Stimulated activated CD4-positive, alpha-beta T cell treated with anti-CD3 and anti-CD28 coated beads, Interleukin-4, amount 100 ng/mL, for 4 hours (primary cell): Measurements from ENCODE around the gene RAP1A.
"Not testable (repeated sequence)": the region's sequence is repeated elsewhere in the genome, so short reads cannot be mapped to it uniquely, and the experiment has no call there.

Source experiments
- DNase-seq, 2 experiments: peaks; one replicate each; pipeline ENCODE4 v3.0.0-alpha.2; 2020

RAP1A gene

DNA sequence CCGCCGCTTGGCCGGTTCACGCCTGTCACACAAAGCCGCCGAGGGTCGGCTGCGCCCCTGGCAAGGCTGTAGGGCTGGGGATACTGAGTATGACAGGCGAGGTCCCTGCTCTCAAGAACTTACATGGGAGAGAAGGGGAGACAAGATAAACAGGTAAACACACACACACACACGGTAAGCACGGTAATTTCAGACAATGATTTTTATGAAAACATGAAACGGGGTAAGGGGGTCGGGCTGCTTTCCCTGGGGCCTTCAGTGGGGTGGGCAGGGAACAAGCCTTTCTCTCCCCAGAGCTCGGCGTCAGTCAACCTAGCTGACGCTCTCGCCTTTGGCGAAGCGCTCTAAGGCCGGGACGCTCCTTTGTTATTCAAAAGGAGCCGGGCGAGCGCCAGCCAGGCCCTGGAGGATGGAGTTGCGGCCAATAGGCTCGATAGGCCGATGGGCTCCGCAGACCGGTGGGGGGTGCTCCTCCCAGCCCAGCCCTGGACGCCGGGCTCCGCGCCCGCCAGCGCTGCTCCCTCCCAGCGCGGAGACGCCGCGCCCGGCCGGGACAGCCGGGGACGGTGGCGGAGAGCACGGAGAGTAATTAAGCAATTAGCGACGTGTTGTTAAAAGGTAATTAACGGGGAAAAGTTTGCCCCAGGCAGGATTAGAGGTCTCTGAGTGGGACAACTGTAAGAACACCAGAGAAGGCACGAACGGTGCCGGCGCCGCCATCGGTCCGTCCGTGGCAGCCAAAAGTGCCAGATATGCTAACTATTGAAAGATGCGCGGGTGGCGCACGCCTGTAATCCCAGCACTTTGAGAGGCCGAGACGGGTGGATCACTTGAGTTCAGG is 120.6 kb downstream of the RAP1A start:
- peak; percentile 3 to 8 for DNase-seq

DNA sequence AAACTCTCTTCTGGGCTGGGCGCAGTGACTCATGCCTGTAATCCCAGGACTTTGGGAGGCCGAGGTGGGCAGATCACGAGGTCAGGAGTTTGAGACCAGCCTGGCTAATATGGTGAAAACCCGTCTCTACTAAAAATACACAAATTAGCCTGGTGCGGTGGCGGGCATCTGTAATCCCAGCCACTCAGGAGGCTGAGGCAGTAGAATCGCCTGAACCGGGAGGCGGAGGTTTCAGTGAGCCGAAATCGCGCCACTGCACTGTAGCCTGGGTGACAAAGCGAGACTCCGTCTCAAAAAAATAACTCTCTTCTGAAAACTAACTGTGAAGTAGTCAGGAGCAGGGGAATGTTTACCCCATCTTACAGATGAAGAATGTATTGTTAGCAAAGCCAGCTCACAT is 122.7 kb downstream of the RAP1A start:
- not testable (repeated sequence) for DNase-seq

DNA sequence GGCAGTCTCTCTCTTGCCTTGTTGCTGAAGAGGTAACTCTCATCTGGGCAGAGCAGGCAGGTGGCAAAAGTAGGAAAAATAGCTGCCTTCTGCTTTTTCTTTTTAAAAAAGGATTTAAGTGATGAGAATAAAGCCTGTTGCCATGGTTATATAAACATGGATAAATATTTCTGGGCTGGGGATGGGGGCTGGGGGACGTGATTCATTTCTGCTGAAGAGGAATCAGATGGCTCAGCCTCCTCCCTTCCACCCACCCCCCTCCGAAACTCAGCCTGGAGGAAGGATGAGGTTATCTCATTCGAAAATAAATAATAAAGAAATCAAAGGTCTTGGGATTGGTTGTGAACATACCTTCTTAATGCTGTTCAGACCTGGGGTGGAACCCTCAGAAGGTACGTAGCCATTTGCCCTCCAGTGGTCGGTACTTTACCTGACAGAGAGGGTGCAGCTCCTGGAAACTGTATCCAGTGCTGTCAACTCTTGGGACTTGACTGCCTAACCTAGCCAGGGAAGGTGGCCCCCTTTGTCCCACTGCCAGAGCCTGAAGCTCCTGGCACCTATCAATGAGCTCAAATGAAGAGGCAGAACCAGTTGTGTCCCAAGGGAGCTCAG is 123.5 kb downstream of the RAP1A start:
- DNase-seq = no peak

DNA sequence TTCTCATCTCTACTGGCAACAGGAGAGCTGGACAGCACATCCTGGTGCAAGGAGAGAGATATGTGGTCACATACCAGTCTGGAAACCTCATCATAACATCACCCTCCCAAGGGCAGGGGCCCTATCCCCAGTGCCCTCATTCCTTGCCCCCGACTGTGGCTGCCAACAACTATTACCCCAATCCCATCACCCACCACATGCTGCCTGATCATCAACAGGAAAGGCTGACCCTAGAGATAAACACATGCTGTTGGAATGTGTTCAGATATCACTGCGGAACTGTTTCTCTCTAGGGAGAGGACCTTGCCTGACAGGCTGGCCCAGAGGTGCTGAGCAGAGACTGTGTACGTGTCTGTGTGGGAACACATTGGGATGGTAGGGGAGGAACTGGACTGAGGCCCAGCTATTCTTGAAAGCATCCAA is 124.1 kb downstream of the RAP1A start:
- DNase-seq = no peak

DNA sequence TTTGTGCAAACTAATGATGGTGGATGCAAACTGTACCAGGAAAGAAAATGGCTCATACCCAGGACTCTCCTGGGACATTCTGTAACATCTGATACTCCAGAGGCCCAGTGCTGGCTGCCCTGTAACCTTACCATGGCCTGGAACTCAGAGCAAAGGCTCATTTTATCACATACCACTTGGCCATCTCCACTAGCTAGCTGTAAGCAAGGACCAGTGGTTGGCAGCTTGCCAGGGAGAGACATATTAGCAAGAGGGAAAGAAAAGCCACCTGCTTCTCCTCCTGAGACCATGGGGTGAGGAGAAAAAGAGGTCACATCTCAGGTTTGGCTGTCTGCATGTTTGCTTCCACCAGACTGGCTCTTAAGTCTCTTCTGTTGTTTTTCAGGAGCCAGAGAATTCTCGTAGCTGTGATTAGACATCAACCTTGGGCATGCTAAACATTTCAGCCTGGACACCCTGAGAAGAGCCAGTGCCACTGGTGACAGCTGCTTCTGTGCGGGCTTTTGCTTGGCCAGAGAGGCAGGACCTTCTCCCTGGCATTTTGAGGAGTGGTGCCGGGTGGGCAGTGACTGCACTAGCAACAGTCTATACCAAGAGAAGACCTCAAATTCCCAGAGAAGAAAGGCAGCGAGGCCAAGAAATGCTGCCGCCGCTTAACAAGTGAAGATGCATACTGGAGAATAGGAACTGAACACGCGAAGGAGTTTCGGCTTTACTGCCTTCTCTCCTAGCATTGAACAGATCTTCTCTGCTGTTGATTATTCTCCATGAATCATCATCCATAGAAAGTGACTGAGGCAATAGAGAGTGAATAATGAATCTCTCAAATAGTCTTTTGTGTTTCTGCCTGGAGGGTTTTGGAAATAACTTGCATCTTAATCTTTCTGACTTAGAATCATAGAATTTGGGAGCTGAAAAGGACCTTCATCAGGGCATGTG is 126.4 kb downstream of the RAP1A start:
- DNase-seq = no peak

DNA sequence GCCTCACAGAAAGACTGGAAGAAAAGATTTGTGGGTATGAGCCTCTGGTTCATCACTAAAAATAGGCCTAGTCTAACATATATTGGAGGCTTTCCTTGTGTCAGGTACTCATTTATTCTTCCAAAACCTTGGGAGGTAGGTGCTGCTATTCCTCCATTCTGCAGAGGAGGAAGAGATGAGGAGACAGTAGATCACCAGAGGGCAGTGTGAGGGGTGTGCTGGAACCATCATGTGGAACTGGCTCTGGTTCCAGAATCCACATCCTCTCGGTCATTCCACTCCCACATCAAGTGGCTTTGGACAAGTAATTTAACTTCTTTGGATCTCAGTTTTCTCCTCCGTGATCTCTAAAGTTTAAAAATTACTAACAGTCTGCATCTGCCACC is 127.0 kb downstream of the RAP1A start:
- no peak for DNase-seq

DNA sequence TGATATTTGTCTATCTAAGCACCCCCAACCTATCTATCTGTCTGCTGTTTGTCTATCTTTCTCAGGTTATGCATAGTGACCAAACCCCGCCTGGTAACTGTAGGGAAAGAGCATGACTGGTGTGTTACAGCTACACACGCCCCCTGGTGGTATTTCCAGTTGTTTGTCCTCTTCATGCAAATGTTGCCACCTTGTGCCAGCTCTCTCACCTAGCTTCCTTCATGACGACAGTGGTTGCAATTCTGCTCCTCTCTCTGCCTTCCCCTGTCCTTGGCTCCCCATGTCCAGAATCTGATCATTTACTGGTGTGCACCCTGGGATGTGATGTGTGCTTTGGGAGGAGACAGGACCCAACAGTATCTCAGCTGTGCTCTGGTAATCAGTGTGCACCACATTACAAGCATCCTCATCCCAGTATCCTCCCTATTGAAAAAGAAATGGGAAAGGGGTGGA is 127.7 kb downstream of the RAP1A start:
- DNase-seq = peak; percentile 45 to 51

DNA sequence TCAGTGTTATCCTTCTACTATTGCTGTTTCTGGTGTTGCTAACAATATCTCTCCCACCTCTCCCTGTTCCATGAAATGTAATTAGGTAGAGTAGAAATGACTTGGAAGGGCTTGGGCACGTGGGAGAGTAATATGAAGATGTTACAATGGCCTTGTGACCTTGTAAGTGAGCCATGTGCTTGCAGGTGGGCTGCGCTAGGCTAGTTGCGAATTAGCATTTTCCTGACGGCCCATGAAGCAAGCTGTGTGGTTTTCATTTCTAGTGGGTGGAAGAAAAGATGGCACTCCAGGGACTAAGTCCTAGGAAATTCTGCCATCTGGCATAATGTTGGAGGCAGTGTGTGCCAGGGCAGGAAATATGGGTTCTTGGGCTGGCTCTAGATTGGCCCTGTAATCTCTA is 128.4 kb downstream of the RAP1A start:
- DNase-seq = no peak

DNA sequence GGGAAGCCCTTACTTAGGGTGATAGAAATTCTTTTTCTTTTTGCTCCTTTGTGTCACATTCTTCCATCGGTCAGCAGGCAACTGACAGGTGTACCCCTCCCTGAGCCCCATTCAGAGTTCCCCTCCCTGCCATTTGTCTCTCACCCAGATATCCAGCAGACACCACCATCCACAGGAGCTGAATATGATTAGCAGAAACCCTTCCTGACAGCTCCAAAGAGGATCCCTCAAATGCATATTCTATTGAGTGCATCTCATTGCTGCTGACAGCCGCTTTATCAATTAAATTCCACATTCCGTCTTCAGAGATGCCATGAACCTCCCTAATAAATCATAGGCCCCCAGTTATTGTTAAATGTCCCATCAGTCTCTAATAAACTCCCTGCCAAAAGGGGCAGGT is 130.0 kb downstream of the RAP1A start:
- no peak for DNase-seq

DNA sequence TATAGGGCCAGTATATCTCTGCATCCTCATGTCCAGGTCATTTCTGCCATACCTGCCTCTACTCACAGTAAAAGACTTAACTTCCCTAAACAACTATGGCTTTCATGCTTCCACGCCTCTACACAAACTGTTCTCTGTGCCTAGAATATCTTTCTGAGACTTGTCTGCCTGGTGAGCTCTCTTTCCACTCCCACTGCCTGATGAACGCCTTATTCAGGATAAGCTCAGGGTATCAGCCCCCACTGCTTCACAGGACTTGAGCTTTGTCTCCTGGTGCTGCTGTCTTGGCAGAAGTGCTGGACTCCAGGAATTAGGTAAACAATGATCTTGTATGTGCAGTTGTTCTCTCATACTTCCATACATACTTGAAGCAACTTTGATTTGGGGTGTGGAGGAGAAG is 131.3 kb downstream of the RAP1A start:
- no peak for DNase-seq

DNA sequence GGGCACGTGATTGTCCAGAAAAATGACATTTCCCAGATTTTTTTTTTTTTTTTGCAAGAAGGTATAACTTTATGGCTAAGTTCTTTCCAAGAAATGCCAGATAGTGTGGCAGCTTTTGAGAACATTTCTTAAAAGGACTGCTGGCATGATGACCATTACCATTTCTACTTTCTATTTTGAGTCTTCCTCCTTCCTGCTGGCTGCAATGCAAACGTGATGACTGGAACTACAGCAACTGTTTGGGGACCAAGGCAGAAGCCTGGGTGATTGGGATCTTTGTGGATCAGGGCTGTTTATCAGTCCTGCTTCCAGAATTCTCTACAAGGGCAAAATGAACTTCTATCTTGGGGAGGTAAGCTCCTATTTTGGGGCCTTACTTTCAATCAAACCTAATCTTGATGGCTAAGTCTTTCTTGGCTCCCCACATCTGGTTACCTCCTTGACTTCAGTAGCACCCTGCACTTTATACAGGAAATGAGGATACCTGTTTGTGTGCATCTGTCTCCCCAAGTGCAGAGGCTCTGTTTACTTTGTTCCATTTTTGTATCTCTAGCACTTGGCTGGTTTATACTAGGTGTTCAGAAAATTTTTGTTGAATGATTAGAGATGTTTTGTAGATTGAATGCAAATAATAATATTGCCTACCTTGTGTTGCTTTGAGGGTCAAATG is 132.5 kb downstream of the RAP1A start:
- no peak for DNase-seq

DNA sequence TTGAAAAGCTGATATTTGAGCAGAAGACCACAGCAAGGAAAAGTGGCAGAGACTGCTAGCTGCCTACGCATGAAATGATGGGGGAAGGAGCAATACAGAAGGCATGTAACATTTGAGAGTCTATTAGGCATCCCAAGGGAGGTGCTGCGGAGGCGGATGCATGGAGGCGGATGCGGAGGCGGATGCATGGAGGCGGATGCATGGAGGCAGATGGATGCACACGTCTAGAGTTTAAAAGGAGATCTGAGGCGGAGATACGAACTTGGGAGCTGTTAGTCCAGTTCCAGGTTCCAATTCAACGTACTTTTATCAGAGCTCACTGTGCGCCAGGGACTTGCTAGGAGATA is 135.4 kb downstream of the RAP1A start:
- DNase-seq = peak; percentile 19 to 25

DNA sequence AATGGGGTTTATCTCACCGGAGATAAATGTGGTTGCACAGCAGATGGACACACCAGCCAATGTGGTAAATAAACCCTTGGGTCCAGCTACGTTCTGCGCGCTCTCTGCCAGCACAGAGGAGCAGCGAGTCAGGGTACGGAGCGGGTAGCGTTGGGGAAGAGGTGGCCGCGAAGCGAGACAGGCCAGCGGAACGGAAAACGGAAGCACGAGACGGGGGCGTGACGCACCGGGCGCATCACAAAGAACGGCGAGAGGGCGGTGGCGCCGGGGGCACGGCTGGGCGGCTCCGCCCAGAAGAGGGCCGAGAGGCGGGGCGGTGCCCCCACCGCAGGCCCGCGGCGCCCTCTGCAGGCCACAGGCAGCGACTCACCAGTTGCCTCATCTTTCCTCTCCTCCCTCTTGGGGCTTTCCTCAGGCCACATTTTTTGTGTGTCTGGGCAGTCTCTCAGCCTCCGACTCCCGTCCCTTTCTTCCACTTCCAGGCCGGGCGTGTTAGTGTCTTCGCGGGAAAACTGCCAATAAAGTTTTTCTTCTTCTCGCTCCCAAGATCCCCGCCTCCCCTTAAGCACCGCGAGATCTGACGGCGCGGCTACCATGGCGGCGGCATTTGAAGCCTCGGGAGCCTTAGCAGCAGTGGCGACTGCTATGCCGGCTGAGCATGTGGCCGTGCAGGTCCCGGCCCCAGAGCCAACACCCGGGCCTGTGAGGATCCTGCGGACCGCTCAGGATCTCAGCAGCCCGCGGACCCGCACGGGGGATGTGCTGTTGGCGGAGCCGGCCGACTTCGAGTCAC is 135.9 kb downstream of the RAP1A start, which contains the start of gene DDX20:
Gene DDX20, plus strand, starts transcription at position 571 of the 793 bp plus-strand sequence. Its CDS starts 24 bp downstream, at position 595.
- peak; percentile 90 to 91 for DNase-seq

DNA sequence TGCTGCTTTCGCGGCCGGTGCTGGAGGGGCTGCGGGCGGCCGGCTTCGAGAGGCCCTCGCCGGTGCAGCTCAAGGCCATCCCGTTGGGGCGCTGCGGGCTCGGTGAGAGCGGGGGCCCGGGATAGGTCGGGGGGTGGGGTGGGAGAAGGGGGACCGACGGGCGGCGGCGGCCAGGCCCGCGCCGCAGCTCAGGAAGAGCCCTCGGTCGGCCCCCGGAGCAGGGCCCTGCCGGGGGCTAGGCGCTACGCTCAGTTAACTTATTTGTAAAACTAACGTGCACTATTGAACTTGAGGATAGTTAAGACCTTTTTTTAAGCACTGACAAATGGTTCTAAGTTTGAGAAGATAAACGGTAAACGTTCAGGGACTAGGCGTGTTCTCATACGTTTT is 136.5 kb downstream of the RAP1A start:
- DNase-seq = no peak

DNA sequence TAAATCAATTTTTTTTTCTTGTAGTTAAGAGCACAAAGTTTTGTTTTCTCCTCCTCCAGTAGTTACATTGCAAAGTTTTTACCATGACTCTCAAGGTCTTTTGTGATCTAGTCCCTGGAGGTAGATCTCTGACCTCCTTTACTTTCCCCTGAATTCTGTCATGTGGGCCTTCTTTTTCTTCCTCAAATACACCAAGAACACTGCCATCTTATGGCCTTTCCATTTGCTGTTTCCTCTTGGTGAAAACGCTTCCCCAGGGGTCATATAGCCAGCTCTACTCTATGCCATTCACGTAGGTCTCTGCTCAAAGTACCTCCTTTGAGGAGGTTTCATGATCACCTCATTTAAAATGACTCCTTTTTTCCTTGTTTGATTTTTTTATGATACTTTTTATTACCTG is 138.8 kb downstream of the RAP1A start:
- DNase-seq = no peak

DNA sequence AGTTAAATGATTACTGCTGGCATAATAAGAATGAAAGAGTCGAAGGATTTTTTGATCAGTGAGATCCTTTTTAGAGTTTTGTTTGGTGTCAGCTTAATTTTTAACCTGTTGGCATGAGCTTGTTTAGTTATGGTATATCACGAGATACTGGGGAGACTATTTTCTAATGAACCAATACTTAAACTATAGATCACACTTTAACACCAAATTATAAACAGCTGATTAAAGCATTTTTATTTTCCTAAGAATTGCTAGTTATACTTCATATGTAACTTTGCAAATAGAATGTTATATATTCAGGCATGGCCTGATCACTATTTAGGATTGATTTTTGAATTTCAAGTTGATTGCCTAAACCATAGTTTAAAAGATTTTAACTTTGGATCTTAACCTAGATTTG is 142.1 kb downstream of the RAP1A start:
- no peak for DNase-seq

DNA sequence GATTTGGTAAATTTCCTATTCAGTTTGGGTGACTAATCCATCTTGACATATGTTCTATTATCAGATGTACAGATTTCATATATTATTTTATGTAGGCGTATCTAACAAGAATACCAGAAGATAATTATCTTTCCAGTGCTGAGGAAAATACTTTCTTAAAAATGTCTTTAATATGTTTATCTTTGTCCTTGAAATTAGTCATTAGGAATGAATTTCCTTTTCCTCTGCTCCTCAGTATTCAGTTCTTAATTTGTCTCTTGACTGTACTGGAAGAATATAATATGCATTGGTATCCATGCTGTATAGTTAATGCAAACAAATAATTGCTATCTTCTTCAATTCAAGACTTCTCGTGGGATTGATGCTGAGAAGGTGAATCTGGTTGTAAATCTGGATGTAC is 142.7 kb downstream of the RAP1A start:
- DNase-seq = no peak
